ENCODE results near the gene GNA15.
A peak's percentile ranks its signal among the peaks of the same experiment; 100 is the strongest.
"Not testable (repeated sequence)": the region's sequence is repeated elsewhere in the genome, so short reads cannot be mapped to it uniquely, and the experiment has no call there.

GNA15 gene

GRCh38 chr19:3135961-3136683, at the start of gene GNA15:
TSS of gene GNA15 (plus strand) at chr19:3136033. CDS start at chr19:3136451, 418 bp downstream.
- DNase-seq (ENCODE audit: low read depth in 3 of 3, low spot score in 1 of 3) = no peak

- no peak for DNase-seq (ENCODE audit: low read depth in 3 of 3, low spot score in 1 of 3)
Measured at GRCh38 chr19:3087769-3088168, 48.1 kb upstream of the GNA15 start.

- not testable (repeated sequence) for DNase-seq (ENCODE audit: low read depth in 3 of 3, low spot score in 1 of 3)
Measured at GRCh38 chr19:3089299-3089855, 46.5 kb upstream of the GNA15 start.

- no peak for DNase-seq (ENCODE audit: low read depth in 3 of 3, low spot score in 1 of 3)
Measured at GRCh38 chr19:3094601-3095440, 41.0 kb upstream of the GNA15 start.

- peak in 1 of 3 donors; percentile 22 for DNase-seq (ENCODE audit: low read depth in 3 of 3, low spot score in 1 of 3)
Measured at GRCh38 chr19:3095441-3096191, 40.2 kb upstream of the GNA15 start.

- no peak for DNase-seq (ENCODE audit: low read depth in 3 of 3, low spot score in 1 of 3)
Measured at GRCh38 chr19:3096267-3096901, 39.4 kb upstream of the GNA15 start.

GRCh38 chr19:3096902-3097326, 38.9 kb upstream of the GNA15 start:
- DNase-seq (ENCODE audit: low read depth in 3 of 3, low spot score in 1 of 3) = no peak

GRCh38 chr19:3097442-3097871, 38.4 kb upstream of the GNA15 start:
- no peak for DNase-seq (ENCODE audit: low read depth in 3 of 3, low spot score in 1 of 3)

- DNase-seq (ENCODE audit: low read depth in 3 of 3, low spot score in 1 of 3) = no peak
Measured at GRCh38 chr19:3098141-3098514, 37.7 kb upstream of the GNA15 start.

GRCh38 chr19:3098515-3099346, 37.1 kb upstream of the GNA15 start:
- no peak for DNase-seq (ENCODE audit: low read depth in 3 of 3, low spot score in 1 of 3)

- DNase-seq (ENCODE audit: low read depth in 3 of 3, low spot score in 1 of 3) = no peak
Measured at GRCh38 chr19:3099347-3100145, 36.3 kb upstream of the GNA15 start.

- no peak for DNase-seq (ENCODE audit: low read depth in 3 of 3, low spot score in 1 of 3)
Measured at GRCh38 chr19:3100331-3100730, 35.5 kb upstream of the GNA15 start.

- no peak for DNase-seq (ENCODE audit: low read depth in 3 of 3, low spot score in 1 of 3)
Measured at GRCh38 chr19:3100747-3101730, 34.8 kb upstream of the GNA15 start.

- no peak for DNase-seq (ENCODE audit: low read depth in 3 of 3, low spot score in 1 of 3)
Measured at GRCh38 chr19:3102239-3103140, 33.3 kb upstream of the GNA15 start.

- no peak for DNase-seq (ENCODE audit: low read depth in 3 of 3, low spot score in 1 of 3)
Measured at GRCh38 chr19:3104708-3104983, 31.2 kb upstream of the GNA15 start.

- no peak for DNase-seq (ENCODE audit: low read depth in 3 of 3, low spot score in 1 of 3)
Measured at GRCh38 chr19:3105641-3106508, 30.0 kb upstream of the GNA15 start.
